ENCODE measurements around the gene USP40.

Gene USP40

DNA sequence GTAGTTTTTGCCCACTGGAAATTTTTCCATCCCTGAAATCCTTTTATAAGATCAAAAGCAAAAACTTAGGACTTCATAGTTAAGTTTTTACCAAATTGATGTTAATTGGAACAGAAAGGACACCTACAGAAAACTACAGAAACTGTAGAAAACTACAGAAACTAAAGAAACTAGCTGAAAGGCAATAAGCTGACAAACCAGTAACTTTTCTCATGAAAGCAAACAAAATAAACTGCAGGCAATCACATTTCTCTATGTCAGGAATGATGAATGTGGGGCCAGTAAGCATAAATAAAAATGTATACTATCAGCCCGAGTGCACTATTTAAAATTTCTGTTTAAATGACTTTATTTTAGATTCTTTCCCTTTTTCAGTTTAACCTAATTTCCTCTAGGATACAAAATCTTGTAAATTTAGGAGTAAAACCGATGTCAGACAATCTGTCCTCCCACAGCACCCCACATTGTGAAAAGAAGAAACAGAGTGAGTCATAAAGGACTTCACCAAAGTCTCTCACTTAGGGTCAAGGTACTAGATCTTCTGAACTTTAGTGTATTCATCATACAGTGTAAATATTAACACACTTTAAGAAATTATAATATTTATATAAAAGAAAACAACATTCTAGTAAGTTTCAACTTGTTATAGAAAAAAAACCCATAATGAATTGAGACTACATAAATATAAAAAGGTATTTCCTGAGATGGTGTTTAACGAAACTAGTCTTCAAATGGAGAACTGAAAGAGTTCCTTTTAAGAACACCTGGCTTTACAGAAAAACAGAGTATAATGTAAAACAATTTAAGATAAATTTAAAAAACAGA lies 46.6 kb downstream of the USP40 start:
- Histone ChIP-seq H4K5ac (ENCODE audit: low read length) (no peak overlapping the region), H2BK120ac (ENCODE audit: low read depth, low read length) (no peak overlapping the region), H4K8ac (ENCODE audit: low read depth, low read length) (no peak overlapping the region), H3K27ac (ENCODE audit: low read depth, low read length) (no peak overlapping the region), H3K36me3 (ENCODE audit: control insufficient read depth, insufficient read depth, low read length) (no peaks in the 10 kb centered on the region), H3K18ac (ENCODE audit: low read length) (no peak overlapping the region), H3K4ac (ENCODE audit: low read depth, low read length) (no peak overlapping the region), H2BK5ac (ENCODE audit: low read length) (no peak overlapping the region), H2AK5ac (ENCODE audit: low read length) (no peak overlapping the region), H3K4me1 (ENCODE audit: control insufficient read depth, low read depth, low read length) (no peaks in the 10 kb centered on the region), H3K79me1 (ENCODE audit: low read length) (no peaks in the 10 kb centered on the region), H3K23ac (ENCODE audit: low read length) (no peak overlapping the region), H3K4me2 (ENCODE audit: low read length) (no peak overlapping the region), H3K56ac (ENCODE audit: low read length) (no peak overlapping the region), H3K4me3 (ENCODE audit: low read length) (no peak overlapping the region), H3K79me2 (ENCODE audit: control insufficient read depth, insufficient read depth, low read length) (no peaks in the 10 kb centered on the region), H2BK15ac (replicated peaks; ENCODE audit: low read depth) (no peak overlapping the region), H3K27me3 (ENCODE audit: insufficient read depth, low read length, poor library complexity) (no peaks in the 10 kb centered on the region), H3K9ac (ENCODE audit: low read length) (no peak overlapping the region)
- no CpG with 5 or more reads among the region's 3 CpGs for WGBS (ENCODE audit: extremely low coverage, insufficient coverage, low lambda C conversion rate)
- DNase-seq = no peak

DNA sequence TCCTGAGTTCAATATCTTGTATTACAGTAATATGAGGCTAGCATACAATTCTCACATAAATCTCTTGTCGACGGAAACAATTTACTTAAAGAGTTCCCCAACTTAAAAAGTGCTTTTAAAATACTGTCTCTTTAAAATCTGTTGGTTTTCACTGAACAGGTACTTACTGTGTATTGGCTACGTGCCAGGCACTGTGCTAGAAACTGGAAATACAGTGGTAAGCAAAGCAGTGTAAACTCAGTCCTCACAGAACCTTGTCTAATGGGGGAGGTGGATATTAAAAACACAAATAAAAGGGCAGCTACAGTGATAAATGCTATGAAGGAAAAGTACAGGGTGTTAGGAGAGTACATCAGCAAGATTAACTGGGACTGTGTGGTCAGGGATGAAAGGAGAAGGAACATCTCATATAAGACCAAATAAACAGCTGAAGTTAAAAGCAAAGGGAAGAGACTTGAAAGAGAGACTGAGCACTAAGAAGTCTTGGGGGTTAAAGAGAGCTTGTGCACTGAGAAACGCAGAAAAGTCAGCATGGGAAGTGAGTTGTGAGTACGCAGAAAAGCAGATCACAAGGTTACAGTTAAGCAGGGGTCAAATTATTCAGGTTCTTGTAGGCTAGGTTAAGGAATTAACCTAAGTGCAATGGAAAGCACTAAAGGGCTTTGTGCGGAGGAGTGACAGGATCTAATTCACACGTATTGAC lies 52.5 kb downstream of the USP40 start:
- Histone ChIP-seq H3K36me3 (ENCODE audit: control insufficient read depth, insufficient read depth, low read length) (no peaks in the 10 kb centered on the region), H3K4ac (ENCODE audit: low read depth, low read length) (no peak overlapping the region), H4K8ac (ENCODE audit: low read depth, low read length) (no peak overlapping the region), H3K23ac (ENCODE audit: low read length) (no peak overlapping the region), H3K9ac (ENCODE audit: low read length) (no peak overlapping the region), H2BK5ac (ENCODE audit: low read length) (no peak overlapping the region), H3K27ac (ENCODE audit: low read depth, low read length) (no peak overlapping the region), H3K4me2 (ENCODE audit: low read length) (no peak overlapping the region), H3K27me3 (ENCODE audit: insufficient read depth, low read length, poor library complexity) (no peaks in the 10 kb centered on the region), H3K18ac (ENCODE audit: low read length) (no peak overlapping the region), H3K79me2 (ENCODE audit: control insufficient read depth, insufficient read depth, low read length) (no peaks in the 10 kb centered on the region), H3K4me3 (ENCODE audit: low read length) (no peak overlapping the region), H2BK120ac (ENCODE audit: low read depth, low read length) (no peak overlapping the region), H2AK5ac (ENCODE audit: low read length) (no peak overlapping the region), H4K5ac (ENCODE audit: low read length) (no peak overlapping the region), H3K4me1 (ENCODE audit: control insufficient read depth, low read depth, low read length) (no peaks in the 10 kb centered on the region), H3K56ac (ENCODE audit: low read length) (no peak overlapping the region), H2BK15ac (replicated peaks; ENCODE audit: low read depth) (no peak overlapping the region), H3K79me1 (ENCODE audit: low read length) (no peaks in the 10 kb centered on the region)
- no CpG with 5 or more reads among the region's 7 CpGs for WGBS (ENCODE audit: extremely low coverage, insufficient coverage, low lambda C conversion rate)
- no peak for DNase-seq

GRCh38 chr2:233503947-233504637 lies 62.5 kb downstream of the USP40 start:
- no peak for DNase-seq
- no peaks in the 10 kb centered on the region for H3K4me1 ChIP-seq (ENCODE audit: control insufficient read depth, low read depth, low read length)

GRCh38 chr2:233503481-233503880 lies 63.1 kb downstream of the USP40 start:
- no CpG with 5 or more reads among the region's 1 CpG for WGBS (ENCODE audit: extremely low coverage, insufficient coverage, low lambda C conversion rate)
- H2BK120ac ChIP-seq (ENCODE audit: low read depth, low read length) = no peak overlapping the region
- no peak overlapping the region for H3K4ac ChIP-seq (ENCODE audit: low read depth, low read length)
- no peaks in the 10 kb centered on the region for H3K27me3 ChIP-seq (ENCODE audit: insufficient read depth, low read length, poor library complexity)
- H3K4me2 ChIP-seq (ENCODE audit: low read length) = no peak overlapping the region
- H4K5ac ChIP-seq (ENCODE audit: low read length) = no peak overlapping the region
- no peak overlapping the region for H2AK5ac ChIP-seq (ENCODE audit: low read length)
- H3K4me3 ChIP-seq (ENCODE audit: low read length) = no peak overlapping the region
- H3K23ac ChIP-seq (ENCODE audit: low read length) = no peak overlapping the region
- DNase-seq = no peak
- H3K79me1 ChIP-seq (ENCODE audit: low read length) = no peaks in the 10 kb centered on the region
- no peak overlapping the region for H2BK5ac ChIP-seq (ENCODE audit: low read length)
- H3K79me2 ChIP-seq (ENCODE audit: control insufficient read depth, insufficient read depth, low read length) = no peaks in the 10 kb centered on the region
- no peak overlapping the region for H3K9ac ChIP-seq (ENCODE audit: low read length)
- H3K18ac ChIP-seq (ENCODE audit: low read length) = no peak overlapping the region
- H3K4me1 ChIP-seq (ENCODE audit: control insufficient read depth, low read depth, low read length) = no peaks in the 10 kb centered on the region
- no peaks in the 10 kb centered on the region for H3K36me3 ChIP-seq (ENCODE audit: control insufficient read depth, insufficient read depth, low read length)
- no peak overlapping the region for H2BK15ac ChIP-seq (replicated peaks; ENCODE audit: low read depth)
- no peak overlapping the region for H3K27ac ChIP-seq (ENCODE audit: low read depth, low read length)
- H3K56ac ChIP-seq (ENCODE audit: low read length) = no peak overlapping the region
- no peak overlapping the region for H4K8ac ChIP-seq (ENCODE audit: low read depth, low read length)

More at GRCh38 chr2:233503947-233504637, 62.5 kb downstream of the USP40 start:
- Histone ChIP-seq H3K4me2 (ENCODE audit: low read length) (no peak overlapping the region), H3K56ac (ENCODE audit: low read length) (no peak overlapping the region), H3K27me3 (ENCODE audit: insufficient read depth, low read length, poor library complexity) (no peaks in the 10 kb centered on the region), H3K18ac (ENCODE audit: low read length) (no peak overlapping the region), H3K79me2 (ENCODE audit: control insufficient read depth, insufficient read depth, low read length) (no peaks in the 10 kb centered on the region), H3K27ac (ENCODE audit: low read depth, low read length) (no peak overlapping the region), H2AK5ac (ENCODE audit: low read length) (no peak overlapping the region), H2BK5ac (ENCODE audit: low read length) (no peak overlapping the region), H3K79me1 (ENCODE audit: low read length) (no peaks in the 10 kb centered on the region), H3K36me3 (ENCODE audit: control insufficient read depth, insufficient read depth, low read length) (no peaks in the 10 kb centered on the region), H3K9ac (ENCODE audit: low read length) (no peak overlapping the region), H3K4me3 (ENCODE audit: low read length) (no peak overlapping the region), H3K4ac (ENCODE audit: low read depth, low read length) (no peak overlapping the region), H2BK120ac (ENCODE audit: low read depth, low read length) (no peak overlapping the region), H4K8ac (ENCODE audit: low read depth, low read length) (no peak overlapping the region), H4K5ac (ENCODE audit: low read length) (no peak overlapping the region), H3K23ac (ENCODE audit: low read length) (no peak overlapping the region), H2BK15ac (replicated peaks; ENCODE audit: low read depth) (no peak overlapping the region)
- WGBS (ENCODE audit: extremely low coverage, insufficient coverage, low lambda C conversion rate) = no CpG with 5 or more reads among the region's 1 CpG

GRCh38 chr2:233501198-233502076 lies 65.1 kb downstream of the USP40 start:
- WGBS (ENCODE audit: extremely low coverage, insufficient coverage, low lambda C conversion rate) = no CpG with 5 or more reads among the region's 3 CpGs
- no peaks in the 10 kb centered on the region for H3K79me2 ChIP-seq (ENCODE audit: control insufficient read depth, insufficient read depth, low read length)
- no peak overlapping the region for H3K9ac ChIP-seq (ENCODE audit: low read length)
- H3K27me3 ChIP-seq (ENCODE audit: insufficient read depth, low read length, poor library complexity) = no peaks in the 10 kb centered on the region
- no peak overlapping the region for H2BK5ac ChIP-seq (ENCODE audit: low read length)
- H3K56ac ChIP-seq (ENCODE audit: low read length) = no peak overlapping the region
- no peak overlapping the region for H3K18ac ChIP-seq (ENCODE audit: low read length)
- H3K4me1 ChIP-seq (ENCODE audit: control insufficient read depth, low read depth, low read length) = no peaks in the 10 kb centered on the region
- H3K27ac ChIP-seq (ENCODE audit: low read depth, low read length) = no peak overlapping the region
- H2BK120ac ChIP-seq (ENCODE audit: low read depth, low read length) = no peak overlapping the region
- no peak overlapping the region for H3K4ac ChIP-seq (ENCODE audit: low read depth, low read length)
- H3K4me2 ChIP-seq (ENCODE audit: low read length) = no peak overlapping the region
- H3K79me1 ChIP-seq (ENCODE audit: low read length) = no peaks in the 10 kb centered on the region
- no peak overlapping the region for H4K8ac ChIP-seq (ENCODE audit: low read depth, low read length)
- no peaks in the 10 kb centered on the region for H3K36me3 ChIP-seq (ENCODE audit: control insufficient read depth, insufficient read depth, low read length)
- no peak overlapping the region for H2BK15ac ChIP-seq (replicated peaks; ENCODE audit: low read depth)
- no peak overlapping the region for H4K5ac ChIP-seq (ENCODE audit: low read length)
- DNase-seq = no peak
- no peak overlapping the region for H3K4me3 ChIP-seq (ENCODE audit: low read length)
- H2AK5ac ChIP-seq (ENCODE audit: low read length) = no peak overlapping the region
- H3K23ac ChIP-seq (ENCODE audit: low read length) = no peak overlapping the region

All from mesendoderm (in vitro differentiated cells).